HG02943 (cell line): ENCODE measurements around the gene ARID5B.

Experiments
- ATAC-seq: cut with Tn5 transposase; IDR thresholded peaks from one replicate; pipeline ENCODE4 v1.9.1; 2021; ENCODE audit warnings: mild to moderate bottlenecking, low read depth, moderate library complexity; ENCODE audit not compliant: unreplicated experiment

Gene ARID5B

DNA sequence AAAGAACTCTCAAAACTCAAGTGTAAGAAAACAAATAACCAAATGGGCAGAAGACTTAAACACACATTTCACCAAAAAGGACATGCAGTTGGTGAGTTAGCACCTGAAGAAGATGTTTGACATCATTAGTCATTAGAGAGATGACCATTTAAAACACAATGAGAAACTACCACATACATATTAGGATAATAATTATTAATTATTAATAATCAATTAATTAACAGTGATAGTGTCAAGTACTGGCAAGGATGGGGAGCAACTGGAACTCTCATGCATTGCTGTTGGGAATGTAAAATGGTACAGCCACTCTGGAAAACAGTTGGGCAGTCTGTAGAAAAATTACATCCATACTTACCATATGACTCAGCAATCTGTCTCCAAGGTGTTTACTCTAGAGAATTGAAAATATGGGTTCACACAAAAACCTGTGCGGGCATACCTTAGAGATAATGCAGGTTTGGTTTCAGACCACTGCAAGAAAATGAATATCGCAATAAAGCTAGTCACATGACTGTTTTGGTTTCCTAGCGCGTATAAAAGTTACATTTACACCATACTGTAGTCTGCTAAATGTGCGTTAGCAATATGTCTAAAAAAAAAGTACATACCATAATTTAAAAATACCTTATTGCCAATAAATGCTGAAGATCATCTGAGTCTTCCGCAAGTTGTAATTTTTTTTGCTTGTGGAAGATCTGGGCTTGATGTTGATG, 30.3 kb downstream of the ARID5B start:
- no peak for ATAC-seq

DNA sequence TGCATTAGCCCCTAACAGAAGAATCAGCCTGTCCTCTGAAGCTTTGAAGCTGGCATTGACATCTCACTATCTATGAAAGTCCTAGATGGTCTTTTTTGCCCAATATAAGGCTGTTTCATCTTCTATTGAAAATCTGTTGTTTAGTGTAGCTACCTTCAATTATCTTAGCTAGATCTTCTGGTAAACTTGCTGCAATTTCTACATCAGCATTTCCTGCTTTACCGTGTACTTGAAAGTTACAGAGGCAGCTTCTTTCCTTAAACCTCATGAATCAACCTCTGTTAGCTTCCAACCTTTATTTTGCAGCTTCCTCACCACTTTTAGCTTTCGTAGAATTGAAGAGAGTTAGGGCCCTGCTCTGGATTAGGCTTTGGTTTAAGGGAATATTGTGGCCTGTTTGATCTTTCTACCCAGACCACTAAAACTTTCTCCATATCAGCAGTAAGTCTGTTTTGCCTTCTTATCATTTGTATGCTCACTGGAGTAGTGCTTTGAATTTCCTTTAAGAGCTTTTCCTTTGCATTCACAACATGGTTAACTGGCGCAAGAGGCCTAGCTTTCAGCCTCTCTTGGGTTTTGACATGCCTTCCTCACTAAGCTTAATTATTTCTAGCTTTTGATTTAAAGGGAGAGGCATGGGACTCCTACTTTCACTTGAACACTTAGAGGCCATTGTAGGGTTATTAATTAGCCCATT, 32.5 kb downstream of the ARID5B start:
- ATAC-seq: no peak

DNA sequence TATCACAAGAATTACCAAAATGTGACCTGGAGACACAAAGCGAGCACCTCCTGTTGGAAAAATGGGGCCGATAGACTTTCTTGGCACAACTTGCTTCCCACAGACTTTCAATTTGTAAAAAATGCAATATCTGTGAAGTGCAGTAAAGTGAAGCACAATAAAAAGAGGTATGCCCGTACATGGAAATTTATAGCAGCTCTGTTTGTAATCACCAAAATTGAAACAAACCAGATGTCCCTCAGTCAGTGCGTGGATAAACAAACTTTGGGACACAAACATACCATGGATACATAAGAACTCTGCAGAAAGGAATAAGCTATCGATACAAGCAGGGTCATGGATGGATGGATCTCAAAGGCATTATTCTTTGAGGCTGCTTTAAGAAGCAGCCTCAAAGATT, 33.6 kb downstream of the ARID5B start:
- no peak for ATAC-seq

DNA sequence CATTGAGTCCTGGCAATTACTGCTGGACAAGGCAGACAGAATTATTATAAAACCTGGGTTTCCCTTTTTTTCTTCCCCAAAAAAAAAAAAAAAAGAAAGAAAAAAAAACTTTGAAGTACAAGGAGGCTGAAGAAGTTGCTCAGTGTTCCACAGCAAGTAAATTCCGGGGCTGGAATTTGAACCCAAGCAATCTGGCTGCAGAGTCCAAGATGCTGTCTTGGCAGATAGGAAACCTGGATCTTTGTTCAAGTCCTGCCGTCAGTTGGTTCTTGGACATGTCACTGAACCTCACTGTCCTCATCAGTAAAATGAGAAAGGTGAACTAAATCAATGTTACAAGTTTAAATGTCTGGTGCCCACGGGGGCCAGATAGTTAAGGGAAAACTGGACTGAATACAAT, 35.3 kb downstream of the ARID5B start:
- ATAC-seq: no peak

DNA sequence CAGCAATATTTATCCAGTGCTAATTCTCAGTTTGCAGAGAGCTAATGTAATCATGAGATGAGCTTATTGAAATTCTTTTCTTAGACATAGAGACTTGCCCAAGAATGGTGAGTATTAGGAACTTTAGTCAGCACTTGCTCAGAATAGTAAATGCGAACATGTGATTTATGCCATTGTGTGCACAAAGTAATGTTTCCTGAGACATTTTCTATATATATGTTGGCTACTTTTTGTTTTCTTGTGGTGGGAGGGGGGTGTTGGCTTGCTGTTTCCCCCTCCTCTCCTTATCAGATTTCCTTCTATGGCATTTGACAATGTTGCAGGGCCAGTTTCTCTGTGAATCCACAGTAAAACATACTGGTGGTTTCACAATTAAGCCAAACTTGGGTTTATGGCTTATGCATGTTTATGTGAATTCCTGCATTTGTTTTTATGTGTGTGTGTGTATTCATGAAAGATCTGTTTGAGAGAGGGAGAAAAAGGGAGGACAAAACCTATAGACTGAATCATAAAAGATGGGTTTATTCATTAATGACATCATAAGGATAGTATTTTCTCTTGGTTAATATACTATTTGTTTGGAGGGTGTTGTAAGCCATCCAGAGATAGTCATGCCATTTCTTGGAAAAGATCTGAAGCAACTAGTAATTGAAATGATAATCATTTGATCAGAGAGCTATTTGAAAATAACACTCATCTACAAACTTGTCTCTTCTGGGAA, 36.3 kb downstream of the ARID5B start:
- ATAC-seq: no peak

DNA sequence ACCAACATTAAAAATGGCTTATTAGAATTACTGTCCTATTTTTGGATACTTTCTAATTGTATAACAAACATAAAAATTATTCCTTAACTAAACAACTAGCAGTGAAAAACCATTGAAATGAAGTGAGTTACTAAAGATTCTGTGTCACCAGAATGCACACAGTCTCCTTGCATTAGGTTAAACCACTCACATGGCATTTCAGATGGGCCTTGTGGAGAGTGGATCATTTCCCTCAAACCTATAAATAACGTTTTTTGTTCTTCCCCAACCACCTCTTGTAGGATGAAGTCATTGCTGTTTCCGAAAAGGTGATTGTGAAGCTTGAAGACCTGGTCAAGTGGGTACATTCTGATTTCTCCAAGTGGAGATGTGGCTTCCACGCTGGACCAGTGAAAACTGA, 38.4 kb downstream of the ARID5B start:
- ATAC-seq: no peak

DNA sequence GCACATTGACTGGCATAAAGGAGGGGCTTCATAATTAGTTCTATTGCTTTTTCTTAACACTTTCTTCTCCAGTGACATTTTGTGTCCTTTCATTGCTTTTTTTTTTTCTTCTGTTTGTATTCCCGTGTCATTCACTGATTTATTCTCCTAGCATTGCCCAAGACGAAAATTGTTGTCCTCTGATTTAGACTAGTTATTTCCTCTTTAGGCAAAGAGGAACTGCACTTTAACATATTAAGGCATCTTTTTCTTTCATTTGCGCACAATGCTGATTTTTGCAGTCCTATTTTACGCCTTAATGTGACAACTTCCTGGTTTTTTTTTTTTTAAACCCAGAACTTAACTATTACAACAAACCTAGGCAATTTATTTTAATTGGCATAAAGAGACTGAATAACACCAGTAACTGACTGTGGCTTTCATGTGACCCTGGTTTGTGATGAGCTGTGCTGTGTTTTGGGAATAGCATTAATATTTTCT, 39.7 kb downstream of the ARID5B start:
- ATAC-seq: no peak

DNA sequence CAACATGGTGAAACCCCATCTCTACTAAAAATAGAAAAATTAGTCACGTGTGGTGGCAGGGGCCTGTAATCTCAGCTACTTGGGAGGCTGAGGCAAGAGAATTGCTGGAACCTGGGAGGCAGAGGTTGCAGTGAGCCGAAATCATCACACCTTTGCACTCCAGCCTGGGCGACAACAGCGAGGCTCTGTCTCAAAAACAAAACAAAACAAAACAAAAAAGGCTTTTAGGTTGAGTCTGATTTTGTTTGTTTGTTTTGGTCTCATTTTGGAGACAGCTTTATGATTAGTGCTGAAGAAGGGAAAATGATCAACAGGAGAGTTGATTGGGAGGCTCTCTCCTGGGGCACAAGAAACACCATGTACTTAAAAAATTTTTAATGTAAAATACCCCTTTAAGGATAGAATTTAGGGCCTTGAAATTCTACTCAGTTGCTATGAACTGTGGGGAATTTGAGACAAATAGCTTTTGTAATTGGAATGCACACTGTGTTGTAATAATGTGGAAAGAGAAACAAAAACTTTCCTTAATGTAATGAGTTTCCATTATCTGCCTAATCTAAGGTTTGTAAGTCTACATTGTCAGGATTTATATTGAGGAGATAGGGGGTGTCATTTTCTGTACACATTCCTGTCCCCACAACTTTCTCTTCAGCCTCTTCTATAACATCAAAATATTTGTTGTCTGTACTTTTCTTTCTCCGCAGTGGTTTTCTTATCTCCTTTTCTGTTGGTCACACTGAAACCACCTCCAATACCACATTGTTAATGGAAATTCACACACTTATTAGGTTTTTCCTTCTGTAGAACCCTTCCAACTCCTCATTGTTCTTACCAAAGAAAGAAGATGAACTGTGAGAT, 41.3 kb downstream of the ARID5B start:
- no peak for ATAC-seq

DNA sequence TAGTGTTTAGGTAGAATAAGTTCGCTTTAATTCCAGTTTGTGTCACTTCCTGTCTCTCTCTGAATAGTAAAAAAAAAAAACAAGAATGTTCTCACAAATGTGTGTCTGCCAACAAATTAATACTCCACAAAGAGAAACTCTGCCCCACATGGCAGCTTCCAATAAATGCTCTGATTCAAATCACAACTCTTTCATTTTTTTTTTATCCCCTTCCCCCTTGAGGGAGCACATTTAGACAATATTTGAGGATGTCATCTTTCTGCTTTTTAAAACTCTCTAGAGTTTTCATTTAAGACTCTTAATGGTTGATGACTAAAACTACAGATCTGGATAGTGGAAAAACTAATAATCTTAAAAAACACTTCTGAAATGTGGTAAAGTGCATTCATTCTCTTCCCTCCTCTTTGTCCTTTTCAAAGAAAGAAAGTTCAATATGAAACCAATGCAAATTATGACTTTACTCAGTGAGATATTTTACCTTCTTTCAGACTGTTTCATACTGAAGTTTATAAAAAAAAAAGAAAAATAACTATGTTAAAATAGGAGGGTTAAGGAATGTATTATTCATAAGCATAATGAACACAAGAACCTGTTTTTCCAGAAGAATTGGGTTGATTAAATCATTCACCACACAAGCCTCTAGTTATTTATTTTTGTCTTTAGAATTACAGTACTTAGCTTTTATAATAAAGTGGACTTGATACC, 42.3 kb downstream of the ARID5B start:
- ATAC-seq: no peak

DNA sequence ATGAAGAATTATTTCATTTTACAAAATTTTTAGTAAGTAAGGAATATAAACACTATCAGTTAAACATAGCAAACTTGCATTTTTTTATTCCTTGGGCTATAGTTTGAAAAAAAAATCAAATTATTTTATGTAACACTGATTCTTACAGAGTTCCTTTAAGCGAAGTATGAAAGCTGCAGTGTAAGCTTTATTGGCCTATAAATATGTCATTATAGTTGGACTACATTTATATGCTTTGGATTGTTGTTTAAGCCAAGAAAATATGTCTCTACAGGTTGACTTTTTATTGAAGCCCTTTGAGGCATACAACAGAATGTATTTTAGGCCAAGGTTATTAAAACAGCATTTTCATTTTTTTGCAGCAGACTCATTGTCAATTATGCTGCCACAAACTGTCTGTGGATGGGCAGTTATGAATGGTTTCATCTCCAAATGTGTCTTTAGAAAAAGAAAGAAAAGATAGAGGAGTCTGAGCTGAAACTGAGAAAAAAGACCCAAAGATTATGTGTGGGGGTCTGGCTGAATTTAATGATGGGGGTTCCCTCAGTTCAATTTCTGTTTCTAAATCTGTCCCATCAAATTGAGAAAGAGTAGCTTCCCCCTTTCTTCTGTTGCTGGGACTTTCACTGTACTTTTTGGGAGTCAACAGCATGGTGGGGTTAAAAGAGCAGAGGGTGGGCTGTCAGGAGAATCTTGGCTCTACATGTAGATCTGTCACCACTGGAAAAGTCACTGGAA, 43.1 kb downstream of the ARID5B start:
- ATAC-seq: no peak

DNA sequence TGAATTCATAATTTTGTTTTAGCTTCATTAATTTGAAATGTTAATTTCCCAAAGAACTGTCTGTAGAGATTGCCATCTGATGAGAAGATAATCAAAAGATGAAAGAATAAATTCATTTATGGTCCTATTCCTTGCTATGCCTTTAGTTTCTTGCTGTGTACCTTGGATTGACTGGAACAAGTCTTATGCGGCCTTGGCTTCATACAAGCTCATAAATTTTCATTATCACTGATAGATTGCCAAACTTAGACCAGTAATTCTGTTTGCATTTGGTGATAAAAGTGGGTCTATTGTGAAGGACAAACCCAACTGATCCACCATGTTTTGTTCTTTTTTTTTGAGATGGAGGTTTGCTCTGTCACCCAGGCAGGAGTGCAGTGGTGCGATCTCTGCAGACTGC, 48.2 kb downstream of the ARID5B start:
- ATAC-seq: no peak

DNA sequence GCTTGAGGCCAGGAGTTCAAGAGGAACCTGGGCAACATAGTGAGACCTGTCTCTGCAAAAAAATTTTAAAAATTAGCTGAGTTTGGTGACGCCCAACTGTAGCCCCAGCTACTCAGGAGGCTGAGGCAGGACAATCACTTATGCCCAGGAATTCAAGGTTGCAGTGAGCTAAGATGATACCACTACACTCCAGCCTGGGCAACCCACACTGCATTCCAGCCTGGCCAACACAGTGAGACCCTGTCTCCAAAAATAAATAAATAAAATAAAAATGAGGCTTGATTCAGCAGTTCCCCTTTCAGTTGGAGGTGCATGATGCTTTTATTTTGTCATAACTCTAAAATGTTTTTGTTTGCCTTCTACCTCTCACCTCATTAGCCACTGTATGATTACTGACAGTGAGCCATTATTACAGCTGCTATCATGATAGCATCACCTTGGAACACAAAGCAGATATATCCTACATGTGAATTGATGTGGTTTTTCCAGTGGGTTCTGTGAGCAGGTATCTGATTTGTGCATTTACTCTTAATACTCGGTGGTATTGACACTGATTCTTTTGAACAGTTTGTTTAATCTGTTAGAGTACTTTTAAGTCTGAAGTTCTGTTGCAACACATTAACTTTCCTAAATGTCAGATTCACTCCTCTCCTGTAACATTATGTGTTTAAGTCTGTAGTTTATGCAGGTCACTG, 49.1 kb downstream of the ARID5B start:
- ATAC-seq: no peak

DNA sequence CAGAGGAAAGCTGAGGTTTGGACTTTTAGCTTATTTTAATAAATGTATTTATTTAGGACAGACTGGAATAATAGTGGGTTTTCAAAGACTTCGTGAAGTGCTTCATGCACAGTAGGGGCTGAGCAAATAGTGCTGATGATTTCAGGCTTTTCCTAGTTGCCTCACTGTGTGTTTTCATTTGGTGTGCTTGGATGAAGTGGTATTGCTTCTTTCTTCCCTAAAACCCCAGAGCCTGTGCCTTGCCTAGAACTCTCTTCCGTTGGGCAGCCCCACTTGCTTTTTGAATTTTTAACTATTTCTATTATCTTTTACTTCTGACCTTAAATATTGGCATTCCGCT, 49.6 kb downstream of the ARID5B start:
- ATAC-seq: no peak

DNA sequence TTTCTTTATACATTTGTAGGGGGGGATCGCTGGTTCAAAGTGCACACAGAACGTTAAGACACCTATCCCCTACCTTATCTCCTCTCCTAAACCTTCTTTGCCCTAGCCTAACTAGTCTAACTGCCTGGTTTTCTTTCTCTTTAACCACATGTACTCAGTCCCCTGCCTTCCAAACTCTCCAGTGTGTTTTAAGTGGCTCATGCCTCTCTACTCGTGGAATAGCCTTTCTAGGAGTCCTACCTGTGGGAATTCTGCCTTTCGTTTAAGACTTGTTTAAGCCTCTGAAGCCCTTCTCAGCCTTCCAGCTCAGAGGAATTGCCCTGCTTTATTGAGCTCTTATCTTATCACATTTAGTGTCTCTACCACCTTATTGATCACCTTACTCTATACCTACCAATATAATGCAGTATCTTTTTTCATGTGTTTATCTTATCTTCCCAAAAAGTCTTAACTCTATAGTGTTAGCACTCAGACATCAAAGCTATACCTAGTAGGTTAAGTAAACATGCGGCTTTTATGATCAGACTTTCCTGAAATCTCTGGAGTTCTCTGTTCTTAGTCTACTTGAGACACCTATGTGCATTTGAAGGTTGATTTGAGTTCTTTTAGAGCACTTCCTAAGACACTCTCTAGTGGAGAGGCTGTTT, 50.7 kb downstream of the ARID5B start:
- no peak for ATAC-seq

DNA sequence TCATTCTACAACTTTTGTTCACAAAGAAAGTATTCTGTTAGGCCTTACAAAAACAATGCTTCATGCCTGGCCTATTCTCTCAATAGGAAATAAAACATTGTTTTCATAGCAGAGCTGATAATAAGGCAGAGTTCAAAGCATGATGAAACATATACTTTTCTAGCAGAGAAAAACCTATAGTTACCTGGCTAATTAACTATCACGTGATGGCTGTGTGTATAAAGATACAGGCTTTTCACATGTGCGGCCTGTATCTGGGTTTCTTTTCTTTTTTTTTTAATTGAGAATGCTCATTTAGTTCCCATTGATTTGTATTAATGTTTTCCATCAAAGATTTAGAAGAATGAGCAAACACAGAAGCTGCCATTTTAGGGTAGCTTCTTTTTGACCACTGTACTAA, 51.7 kb downstream of the ARID5B start:
- ATAC-seq: no peak

DNA sequence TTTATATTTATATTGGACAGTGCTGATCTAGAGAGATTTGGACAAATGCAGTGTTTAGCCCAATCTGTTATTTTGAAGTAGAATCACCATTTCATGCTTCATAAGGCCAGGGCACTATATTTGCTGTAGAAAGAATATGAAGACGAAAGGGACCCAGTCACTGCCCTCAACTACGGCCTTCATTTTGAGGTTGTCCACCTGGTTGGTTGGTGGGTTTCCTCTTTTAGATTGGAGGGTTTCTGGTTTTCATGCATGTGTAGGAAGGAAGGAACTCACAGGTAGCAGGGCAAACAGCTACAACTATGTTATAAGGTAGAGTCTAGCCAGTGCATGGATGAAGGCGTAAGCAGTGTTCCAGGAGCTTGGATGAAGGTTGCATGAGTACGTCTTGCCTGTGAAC, 56.3 kb downstream of the ARID5B start:
- no peak for ATAC-seq

DNA sequence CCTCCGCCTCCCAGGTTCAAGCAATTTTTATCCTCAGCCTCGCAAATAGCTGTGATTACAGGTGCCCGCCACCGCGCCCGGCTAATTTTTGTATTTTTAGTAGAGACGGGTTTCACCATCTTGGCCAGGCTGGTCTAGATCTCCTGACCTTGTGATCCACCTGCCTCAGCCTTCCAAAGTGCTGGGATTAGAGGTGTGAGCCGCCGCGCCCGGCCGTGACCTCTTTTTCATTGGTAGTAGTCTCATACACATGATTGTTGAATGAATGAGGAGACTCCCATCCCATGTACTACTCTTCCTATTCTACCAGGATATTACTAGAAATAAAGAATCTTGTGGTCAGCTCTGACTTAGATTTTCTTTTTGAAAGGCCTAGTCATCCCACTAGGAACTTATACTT, 56.8 kb downstream of the ARID5B start:
- ATAC-seq: no peak

DNA sequence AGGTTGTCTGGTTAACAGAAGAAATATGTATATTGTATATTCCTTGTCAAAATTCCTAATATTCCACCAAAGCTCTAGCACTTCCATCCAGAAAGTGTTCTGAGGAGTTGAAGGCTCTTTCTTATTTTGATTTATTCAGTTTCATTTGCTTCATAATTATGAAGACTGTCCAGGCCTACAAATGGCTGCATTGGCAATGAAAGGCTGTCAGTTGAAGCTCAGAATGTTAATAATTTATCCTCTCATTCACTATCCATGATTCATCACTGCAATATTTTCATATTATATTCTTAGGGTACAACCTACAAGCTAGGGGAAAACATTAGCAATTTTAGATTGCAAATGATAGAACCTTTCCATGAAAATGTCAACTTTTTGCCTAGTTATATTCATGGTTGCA, 57.3 kb downstream of the ARID5B start:
- ATAC-seq: no peak
